Measurements from ENCODE around the gene SFTPD.
"Not testable (repeated sequence)": the region's sequence is repeated elsewhere in the genome, so short reads cannot be mapped to it uniquely, and the experiment has no call there.

SFTPD gene

DNA sequence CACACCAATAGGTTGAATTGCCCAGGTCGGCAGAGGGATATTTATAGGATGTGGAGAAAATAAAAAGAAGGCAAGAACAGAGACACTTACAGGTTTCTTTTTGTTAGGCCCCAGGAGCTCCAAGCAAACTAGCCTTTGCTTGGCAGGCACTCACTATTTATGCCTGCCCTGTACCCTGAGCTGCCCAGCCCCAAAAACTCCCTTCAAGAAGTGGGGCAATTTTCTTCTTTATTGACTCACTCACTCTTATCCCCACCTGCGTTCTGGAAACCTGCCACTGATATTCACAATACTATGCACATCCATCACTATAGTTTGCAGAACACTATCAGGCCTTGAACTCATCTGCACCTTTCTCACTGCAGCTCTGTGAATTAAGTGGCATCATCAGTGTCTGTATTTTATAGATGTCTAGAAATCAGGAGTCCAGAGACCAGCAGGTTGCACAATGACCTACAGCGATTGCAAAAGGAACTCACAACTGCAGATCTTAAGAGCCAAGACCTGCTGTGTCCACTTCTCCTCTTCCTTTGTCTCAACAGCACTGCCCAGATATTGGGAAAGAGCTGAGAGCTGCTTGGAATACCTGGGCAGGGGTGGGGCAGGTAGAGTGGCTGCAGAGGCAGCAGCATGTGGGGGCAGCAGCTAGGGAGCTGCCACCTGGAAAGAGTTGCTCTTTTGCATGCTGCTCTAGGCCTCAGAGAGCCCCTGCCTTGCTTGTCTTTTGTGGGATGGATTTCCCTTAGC lies at the start of gene SFTPD:
Gene SFTPD, minus strand, starts transcription at position 130 of the 747 bp plus-strand sequence. CDS start 2,446 bp downstream, outside the sequence.
- no peak for DNase-seq

DNA sequence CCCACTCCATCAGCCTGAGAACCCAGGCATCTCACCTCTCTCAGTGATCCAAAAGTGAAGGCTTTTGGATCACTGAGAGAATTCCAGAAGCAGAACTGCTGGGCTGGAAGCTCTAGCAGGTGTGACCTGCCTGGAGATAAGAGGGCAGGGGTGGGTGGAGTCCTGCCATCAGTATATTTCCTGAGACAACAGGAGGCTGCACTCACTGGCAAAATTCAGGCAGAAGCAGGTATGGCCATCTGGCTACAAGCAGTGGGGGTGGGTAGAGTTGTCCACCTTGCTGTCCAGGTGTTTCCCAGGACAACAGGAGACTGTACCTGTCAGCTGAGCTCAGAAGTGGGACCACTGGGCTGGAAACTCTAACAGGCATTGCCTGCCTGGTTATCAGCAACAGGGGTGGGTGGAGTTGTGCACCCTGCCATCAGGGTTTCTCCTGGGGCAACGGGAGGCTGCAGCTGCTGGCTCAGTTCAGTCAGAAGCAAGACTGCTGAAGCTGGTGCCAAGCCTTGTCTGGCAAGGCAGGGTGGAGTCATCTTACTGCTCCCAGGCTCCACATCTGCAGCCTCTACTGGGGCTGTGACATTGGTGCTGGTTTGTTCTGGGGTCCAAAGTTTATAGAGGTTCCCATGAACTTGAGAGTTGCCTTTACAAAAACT lies 47.2 kb upstream of the SFTPD start:
- no peak for DNase-seq

DNA sequence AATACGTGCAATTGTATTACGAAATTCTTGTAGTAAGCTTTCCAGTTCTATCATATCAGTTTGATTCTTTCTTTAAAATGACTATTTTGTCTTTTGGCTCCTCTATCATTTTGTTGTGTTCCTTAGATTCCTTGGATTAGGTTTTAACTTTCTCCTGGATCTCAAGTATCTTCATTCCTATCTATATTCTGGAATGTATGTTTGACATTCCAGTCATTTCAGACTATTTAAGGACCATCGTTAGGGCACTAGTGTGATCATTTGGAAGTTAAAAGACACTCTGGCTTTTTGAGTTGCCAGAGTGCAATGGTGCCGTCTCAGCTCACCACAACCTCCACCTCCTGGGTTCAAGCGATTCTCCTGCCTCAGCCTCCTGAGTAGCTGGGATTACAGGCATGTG lies 45.7 kb upstream of the SFTPD start:
- no peak for DNase-seq

GRCh38 chr10:79988199-79988598 lies 39.3 kb upstream of the SFTPD start:
- not testable (repeated sequence) for DNase-seq

DNA sequence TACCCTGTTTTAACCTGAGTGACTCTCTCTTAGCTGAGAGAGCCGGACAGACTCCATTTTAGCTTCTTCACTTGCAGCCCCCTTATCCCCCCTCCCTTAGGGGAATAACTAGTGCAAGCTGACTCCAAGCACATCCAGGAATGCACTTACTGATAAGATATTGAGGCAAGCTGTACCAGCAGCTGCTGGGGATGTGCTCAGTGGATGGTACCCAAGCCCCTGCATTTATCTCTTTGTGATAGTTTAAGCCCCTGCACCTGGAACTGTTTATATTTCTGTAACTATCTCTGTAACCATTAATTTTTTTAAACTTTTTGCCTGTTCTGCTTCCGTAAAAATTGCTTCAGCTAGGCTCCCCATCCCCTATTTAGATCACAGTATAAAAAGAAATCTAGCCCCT lies 37.8 kb upstream of the SFTPD start:
- DNase-seq: not testable (repeated sequence)

DNA sequence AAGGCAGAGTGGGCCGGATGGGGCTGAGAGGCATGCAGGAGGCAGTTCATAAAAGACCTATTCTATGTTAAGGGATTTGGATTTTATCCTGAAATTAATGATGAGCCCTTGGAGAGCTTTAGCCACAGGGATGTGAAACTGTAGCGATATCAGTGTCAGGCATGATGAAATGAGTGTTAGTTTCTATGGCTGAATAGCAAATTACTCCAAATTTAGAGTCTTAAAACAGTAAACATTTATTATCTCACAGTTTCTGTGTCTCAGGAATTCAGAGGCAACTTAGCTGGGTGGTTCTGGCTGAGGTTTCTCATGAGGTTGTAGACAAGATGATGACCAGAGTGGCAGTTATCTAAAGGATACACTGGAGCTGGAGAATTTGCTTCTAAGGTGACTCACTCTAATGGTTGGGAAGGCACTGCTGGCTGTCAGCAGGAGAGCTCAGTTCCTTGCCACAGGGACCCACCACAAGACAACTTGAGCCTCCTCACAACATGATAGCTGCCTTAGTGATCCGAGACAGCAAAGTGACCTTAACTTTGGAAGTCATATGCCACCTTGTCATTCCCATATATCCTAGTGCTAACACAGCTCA lies 36.7 kb upstream of the SFTPD start:
- DNase-seq: no peak

DNA sequence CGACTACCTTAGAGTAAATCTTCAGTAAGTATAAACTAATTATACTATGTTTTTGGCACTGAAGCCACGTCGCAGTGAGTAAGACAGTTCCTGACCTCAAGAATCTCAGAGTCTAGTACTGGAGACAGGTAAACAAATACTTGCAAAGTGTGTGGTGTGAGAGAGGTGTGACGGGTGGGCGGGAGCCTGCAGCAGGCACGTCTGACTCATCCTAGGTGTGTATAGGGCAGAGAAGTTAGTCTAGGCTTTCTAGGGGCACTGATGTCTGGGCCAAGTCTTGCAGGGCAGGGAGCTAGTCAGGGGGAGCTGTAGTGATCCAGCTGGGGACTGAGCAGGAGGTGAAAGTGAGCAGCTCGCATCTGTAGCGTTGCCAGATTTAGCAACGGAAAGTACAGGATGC lies 35.9 kb upstream of the SFTPD start:
- no peak for DNase-seq

DNA sequence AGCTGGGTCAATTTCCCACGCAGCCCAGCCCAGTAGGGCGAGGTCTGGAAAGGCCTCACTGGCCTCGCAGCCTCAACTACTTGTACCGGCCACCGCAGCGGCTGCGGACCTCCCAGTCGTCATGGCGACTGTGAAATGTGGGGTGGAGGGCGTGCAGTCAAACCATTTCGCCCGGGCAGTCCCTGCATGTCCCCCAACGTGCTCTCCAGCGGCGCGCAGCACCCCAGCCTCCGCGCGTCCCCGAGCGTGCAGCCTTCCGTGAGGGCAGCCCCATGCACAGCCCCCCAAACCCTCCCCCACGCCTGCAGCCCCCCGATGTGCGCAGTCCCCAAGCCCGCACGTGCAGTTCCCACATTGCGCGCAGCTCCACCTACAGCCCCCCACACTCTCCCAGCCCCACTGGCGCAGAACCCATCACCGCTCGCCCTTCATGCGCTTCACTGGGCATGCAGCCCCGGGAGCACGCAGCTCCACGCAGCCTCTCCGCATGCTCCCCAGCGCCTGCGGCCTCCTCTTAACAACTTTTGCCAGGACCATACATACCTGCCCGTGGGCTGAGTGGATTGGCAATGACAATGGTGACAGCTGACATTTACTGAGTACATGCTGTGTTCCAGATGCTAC lies 34.5 kb upstream of the SFTPD start:
- no peak for DNase-seq

- DNase-seq: no peak
Measured at GRCh38 chr10:79982861-79983260, 34.0 kb upstream of the SFTPD start.

DNA sequence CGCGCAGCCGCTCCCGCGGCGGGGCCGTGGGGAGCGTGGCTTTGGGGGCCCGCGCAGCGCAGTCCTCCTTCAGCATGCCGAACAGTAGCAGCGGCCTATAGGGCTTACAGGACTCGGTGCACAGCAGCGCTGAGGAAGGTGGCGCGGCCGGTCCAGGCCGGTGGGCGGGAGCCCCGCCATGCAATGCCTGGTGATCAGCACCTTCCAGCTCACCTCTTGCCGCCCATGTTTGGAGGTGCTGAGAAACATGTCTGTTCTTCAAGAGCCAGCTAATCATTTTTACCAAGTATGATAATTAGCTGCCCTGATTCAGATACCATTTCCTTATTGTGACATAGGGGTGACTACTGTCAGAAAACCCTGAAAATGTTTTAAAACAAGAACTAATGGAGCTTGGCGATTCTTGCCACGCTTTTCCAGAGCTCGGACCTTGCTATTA lies 33.5 kb upstream of the SFTPD start:
- no peak for DNase-seq

DNA sequence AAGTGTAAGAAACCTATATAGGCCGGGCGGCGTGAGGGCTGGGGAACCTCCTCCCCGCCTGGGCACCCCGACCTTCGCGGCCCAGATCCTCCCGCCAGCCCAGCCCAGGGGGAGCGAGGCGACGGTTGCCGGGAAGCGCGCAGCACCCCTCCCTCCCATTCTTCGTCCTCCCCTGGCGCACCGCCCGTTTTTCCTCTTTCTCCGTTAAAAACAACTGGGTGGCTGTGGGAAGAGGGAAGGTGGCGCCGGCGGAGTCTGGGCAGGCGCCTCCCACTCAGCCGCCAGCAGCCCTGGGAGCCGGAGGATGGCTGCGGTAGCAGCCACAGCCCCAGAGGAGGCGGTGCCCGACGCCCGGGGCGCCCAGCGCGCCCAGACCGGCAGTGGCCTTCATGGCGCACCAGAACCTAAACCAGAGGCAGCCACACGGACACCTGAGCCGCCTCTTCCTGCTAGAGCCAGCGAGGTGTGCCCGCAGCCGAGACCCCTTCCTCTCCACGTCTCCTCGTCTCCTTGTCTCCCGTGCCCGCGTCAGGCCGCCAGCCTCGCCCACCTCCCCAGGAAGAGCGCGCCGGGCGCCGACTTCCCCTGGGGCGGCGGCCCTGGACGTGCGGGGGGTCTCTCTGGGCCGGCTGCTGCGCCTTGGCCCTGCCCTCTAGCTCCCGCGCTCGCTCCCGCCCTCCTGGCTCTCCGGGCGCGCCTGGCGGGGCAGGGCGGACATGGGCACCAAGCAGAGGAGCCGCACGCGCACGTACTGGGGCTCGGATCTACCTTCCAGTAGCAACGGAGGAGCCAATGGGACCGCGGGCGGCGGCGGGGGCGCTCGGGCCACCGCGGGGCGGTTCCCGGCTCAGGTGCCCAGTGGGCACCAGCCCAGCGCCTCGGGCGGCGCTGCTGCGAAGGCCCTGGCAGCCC lies 32.8 kb upstream of the SFTPD start:
- DNase-seq: no peak

GRCh38 chr10:79980711-79981110 lies 31.8 kb upstream of the SFTPD start:
- no peak for DNase-seq

DNA sequence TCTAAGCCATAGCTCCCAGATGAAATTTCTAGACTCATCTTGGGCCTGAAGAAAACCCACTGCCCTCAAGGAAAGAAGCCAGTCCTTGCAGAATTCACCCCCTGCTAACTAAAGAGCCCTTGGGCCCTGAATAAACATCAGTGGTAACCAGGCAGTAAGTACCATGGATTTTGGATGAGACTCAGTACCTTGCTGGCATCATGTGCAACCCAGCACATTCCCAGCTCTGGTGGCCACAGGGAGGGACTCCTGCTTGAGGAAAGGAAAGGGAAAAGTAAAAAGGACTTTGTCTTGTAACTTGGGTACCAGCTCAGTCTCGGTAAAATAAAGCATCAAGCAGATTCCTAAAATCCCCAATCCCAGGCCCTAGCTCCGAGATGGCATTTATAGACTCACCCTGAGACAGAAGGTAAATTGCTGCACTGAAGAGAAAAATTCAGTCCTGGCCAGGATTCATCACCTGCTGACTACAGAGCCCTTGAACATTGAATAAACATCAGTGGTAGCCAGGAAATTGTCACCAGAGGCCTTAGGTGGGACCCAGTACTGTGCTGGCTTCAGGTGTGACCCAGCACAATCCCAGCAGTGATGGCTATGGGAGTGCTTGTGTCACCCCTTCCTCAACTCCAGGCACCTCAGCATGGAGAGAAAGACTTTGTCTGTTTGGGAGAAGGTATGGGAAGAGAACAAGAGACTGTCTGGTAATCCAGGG lies 31.2 kb upstream of the SFTPD start:
- no peak for DNase-seq

GRCh38 chr10:79979310-79979975 lies 30.5 kb upstream of the SFTPD start:
- DNase-seq: no peak

GRCh38 chr10:79976999-79977398 lies 28.1 kb upstream of the SFTPD start:
- no peak for DNase-seq

DNA sequence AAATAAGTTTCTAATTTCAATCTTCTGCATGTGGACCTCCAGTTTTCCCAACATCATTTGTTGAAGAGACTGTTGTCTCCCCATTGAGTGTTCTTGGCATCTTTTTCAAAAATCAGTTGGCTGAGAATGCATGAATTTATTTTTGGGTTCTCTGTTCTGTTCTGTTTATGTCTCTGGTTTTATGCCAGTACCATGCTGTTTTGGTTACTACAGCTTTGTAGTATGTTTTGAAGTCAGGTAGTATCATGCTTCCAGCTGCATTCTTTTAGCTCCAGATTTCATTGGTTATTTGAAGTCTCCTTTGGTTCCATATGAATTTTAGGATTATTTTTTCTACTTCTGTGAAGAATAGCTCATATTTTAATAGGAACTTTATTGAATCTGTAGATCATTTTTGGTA lies 21.2 kb upstream of the SFTPD start:
- DNase-seq: no peak

DNA sequence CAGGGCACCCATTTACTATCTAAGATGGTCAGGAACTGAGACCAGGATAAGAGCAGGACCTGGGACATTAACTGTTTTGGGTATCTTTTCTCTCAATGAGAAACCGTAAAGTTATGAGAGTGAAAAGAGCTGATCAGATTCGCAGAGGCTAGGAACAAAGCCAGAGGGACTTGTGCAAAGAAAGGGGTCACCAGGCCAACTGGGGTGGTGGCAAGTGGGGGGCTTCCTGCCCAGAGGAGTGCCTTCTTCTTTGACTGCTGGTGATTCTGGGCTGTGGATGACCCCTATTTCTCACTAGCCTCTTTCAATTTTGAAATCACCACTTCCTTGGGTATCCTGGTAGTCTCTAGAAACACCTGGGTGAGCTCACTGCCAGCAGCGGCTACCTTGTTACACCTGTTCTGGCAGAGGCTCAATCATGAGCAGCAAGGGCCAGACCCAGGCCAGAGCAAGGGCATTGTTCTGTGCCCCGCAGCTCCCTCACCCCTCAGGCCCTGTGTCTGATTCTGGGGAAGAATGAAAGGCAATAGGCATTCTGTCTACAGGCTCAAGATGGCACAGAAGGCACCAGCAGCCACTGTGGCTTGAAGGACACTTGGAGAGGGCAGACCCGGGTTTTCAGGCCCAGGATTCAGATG lies 999 bp downstream of the SFTPD start:
- no peak for DNase-seq

DNA sequence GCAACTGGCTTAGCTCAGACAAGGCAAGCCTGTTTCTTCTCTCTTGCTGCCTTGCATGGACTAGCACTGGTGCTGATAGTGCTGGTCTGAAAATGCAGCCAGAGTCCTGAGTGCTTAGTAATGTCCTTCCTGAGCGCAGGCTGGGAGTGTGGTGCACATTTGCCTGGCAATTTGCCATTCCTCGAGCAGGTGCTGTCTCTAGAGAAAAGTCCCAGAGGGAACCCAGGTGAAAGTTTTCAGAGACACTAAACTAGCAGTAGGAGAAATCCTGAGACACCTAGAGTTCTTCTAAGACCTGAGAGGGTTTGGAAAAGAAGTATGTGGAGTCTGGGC lies 1.9 kb downstream of the SFTPD start:
- no peak for DNase-seq

GRCh38 chr10:79946271-79947082 lies 2.4 kb downstream of the SFTPD start:
- no peak for DNase-seq

Measured in NCI-H1048 (cell line).